HG03521 (cell line): Measurements from ENCODE around the gene NOP10.

Experiments used
- ATAC-seq: cut with Tn5 transposase; IDR thresholded peaks from one replicate; pipeline ENCODE4 v1.9.1; 2021; ENCODE audit warnings: mild to moderate bottlenecking, moderate library complexity; ENCODE audit not compliant: unreplicated experiment

Gene NOP10

DNA sequence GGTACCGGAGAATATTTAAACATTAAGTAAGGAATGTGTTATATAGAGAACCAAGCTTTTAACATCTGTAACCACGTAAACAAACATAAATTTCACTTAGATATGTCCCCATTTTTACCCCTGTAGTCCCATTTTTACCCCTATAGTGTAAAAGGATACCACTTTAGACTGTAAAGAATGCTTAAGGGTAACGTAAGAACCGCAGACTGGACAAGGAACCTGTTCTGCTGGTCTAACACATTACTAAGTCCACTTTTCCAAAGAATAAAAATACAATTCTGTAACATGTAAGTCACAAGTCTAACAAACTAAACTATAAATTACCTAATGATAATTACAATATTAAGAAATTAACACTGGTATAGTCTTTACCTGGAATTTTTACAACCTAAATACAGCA, 8.3 kb downstream of the NOP10 start:
- ATAC-seq: no peak

DNA sequence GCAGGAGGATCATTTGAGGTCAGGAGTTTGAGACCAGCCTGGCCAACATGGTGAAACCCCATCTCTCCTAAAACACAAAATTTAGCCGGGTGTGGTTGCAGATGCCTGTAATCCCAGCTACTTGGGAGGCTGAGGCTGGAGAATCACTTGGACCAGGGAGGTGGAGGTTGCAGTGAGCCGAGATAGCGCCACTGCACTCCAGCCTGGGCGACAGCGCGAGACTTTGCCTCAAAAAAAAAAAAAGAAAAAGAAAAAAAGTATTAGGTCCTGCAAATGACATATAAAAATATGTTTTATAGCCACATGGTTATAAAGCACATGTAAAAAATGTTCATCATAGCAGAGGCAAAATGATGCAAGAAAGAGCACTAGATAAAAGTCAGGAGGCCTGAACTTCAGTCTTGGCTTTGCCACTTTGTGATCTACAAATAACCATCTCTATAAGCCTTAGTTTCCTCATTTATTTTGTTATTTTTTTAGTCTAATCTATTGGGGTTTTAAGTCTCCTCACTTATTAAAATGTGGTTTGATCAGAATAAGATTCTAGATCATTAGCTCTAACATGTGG, 10.3 kb downstream of the NOP10 start:
- no peak for ATAC-seq

DNA sequence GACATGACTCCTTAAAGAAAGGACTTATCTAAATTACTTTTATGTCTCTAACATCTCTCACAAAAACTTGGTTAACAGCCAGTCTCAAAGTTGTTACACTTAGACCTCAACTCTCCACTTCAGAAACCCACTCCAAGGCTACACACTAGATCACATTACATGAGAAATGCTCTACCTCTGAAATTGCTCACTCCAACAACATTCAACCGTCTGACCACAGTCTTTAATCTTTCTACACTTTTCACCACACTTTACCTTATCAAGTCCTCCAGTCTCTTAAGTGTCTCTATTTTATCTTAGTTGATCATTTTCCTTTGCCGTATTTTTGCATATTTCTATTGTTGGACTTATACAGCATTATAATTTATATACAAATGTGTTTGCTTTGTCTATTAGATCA, 11.1 kb downstream of the NOP10 start:
- no peak for ATAC-seq

DNA sequence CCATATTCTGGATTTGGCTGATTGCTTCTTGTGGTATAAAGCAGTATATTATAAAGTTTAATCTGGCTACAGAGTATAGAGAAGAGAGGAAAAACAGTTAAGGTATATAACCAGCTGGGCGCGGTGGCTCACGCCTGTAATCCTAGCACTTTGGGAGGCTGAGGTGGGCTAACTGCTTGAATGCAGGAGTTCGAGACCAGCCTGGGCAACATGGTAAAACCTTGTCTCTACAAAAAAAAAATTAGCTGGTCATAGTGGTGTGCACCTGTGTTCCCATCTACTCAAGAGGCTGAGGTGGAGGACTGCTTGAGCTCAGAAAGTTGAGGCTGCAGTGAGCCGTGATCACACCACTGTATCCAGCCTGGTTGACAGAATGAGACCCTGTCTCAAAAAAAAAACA, 12.7 kb downstream of the NOP10 start:
- no peak for ATAC-seq

DNA sequence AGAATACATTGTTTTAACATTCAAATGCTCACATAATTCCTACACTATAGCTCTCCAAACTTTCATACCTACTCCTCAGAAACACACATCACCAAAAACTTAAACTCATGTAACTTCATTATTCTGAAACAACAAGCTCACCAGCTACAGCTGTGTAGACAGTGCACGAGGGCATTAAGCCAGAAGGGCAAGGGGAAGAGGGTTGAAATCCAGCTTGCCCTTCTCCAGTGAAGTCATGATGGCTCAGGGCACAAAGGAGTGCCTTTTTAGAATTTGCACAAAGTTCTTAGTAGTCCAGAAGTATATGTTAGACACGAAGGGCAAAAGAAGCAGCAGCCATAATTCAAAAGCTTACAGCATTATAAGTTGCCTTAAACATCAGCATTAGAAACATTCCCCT, 13.9 kb downstream of the NOP10 start:
- no peak for ATAC-seq

DNA sequence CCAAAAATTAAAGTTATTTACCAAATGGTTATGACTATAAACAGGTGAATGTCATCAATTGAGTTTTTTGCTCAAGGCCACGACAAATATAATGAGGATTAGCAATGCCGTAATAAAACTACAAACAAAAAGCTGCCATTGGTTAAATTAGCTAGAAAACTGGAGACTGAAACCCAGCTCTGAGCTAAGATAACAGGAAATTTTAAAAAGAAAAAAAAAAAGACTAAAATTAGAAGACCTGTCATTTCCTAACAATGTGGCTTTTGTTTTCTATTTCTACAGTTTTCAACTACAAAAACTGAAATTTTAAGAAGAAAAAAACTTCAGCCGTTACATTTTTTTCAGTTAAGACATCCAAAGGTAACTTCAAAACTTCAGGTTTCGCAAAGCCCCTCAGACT, 15.0 kb downstream of the NOP10 start:
- no peak for ATAC-seq

DNA sequence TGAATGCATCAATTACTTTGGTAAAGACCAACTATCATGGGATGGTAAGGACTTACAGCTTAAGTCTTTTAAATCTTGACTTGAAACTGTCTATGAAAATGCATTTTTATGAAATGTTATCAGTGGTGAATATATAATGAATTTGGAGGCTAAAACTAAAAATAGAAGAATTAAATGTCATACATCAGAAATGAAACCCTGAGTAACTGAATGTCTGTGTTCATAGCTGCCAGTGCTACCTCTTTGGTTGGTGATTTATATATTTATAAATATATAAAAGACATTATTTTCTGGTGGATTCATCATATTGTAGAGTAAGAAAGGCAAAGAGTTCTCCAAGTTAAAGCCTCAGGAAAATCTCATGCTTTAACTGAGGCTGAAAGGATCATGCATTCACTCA, 17.6 kb downstream of the NOP10 start:
- ATAC-seq: no peak

DNA sequence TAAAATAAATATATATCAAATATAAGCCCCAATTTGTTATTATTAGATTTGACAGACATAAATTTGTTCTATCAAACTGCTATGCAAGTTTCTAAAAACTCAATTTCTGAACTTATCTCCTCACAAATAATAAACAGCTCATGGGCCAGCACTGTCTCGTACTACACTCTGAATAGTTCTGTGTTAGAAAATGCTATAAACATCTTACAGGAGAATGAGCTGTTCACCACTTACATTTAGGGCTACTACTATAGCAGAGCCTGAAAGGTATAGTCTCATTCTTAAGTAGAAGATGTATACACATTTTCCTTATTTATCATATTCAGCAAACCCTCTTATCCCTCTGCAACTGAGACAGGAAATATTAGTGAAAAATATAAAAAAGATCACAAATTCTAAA, 18.0 kb downstream of the NOP10 start:
- no peak for ATAC-seq

DNA sequence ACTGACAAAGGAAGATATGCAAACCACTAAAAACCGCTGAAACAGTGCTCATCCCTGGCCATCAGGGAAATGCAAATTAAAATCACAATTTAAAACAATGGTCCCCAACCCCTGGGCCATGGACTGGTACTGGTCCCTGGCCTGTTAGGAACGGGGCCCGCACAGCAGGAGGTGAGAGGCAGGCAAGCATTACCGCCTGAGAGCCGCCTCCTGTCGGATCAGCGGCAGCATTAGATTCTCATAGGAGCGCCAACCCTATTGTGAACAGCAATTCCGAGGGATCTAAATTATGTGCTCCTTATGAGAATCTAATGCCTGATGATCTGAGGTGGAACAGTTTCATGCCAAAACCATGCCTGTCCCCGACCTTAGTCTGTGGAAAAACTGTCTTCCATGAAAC, 19.7 kb downstream of the NOP10 start:
- no peak for ATAC-seq

DNA sequence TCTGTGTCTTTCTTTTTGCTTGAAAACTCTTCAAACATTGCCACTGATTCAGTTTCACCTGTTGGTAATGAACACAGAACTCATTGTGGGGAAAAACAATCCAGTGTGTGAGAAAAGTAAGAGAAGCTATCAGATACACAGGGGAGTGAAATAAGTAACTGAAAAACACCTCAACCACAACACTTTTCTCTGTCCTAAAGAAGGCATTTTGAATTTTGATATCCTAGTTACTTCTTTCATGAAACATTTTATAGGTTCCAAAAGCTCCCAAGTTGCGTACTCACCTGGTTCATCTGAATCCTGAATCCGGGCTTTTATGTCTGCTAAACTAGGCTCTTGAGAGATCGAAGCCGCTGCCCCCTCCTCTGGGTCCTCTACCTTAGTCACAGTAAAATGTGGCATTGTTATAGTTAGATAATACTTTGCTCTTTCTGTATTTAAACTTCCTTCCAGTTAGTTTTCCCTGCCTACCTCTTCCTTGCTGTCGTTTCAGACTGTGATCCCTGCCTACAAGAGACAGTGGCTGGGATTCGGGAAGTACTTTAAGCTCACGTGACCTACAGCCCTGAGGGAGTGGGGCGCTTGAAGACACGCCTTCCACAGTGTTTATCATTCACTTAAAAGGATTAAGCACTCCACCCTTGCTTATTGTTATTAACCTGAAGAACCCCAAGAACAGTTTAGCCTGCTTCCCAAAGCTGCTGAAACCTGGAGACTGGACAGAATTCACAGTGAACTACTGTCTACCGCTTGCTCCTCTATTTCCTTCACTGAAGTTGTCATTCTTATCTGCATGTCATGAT, 24.5 kb downstream of the NOP10 start:
- peak; percentile 58 for ATAC-seq

DNA sequence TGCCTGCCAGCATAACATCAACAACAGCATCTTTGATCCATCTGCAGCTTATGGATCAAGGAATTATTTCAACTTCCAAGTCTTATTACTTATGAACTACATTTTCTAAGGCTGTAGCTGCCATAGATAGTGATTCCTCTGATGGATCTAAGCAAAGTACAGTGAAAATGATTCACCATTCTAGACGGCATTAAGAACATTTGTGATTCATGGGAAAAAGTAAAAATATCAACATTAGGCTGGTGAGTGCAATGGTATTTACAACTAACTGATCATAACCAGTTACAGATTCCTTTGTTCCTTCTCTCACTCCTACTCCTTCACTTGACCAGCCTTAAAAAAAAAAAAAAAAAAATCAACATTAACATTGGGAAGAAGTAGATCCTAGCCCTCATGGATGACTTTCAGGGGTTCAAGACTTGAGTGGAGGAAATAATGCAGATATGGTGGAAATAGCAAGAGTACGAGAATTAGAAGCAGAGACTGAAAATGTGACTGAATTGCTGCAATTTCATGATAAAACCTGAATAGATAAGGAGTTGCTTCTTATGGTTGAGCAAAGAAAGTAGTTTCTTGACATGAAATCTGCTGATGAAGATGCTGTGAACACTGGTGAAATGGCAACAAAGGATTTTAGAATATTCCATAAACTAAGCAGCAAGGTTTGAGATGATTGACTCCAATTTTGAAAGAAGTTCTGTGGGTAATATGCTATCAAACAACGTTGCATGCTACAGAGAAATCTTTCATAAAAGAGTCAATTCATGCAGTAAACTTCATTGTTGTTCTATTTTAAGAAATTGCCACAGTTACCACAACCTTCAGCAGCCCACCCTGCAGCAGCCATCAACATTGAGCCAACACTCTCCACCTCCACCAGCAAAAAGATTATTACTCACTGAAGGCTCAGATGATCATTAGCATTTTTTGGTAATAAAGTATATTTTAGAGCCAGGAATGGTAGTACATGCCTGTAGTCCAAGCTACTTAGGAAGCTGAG, 28.1 kb downstream of the NOP10 start:
- ATAC-seq: no peak

DNA sequence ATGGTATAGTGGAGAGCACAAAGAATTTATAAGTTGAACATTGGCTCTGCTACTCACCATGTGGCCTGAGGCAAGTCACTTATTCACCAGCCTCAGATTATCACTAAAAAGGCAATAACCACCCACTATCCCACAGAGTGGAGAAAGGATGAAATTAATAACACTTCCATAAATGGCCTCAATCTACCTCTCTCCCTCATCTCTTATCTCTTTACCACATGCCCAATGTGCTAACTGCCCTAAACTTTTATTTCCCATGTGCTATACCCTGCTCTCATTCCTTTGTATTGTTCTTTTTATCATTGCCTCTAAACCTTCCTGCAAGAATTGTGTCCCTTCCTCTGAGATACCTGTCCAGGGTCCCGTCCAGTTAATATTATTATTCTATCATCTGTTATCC, 31.4 kb downstream of the NOP10 start:
- ATAC-seq: no peak

DNA sequence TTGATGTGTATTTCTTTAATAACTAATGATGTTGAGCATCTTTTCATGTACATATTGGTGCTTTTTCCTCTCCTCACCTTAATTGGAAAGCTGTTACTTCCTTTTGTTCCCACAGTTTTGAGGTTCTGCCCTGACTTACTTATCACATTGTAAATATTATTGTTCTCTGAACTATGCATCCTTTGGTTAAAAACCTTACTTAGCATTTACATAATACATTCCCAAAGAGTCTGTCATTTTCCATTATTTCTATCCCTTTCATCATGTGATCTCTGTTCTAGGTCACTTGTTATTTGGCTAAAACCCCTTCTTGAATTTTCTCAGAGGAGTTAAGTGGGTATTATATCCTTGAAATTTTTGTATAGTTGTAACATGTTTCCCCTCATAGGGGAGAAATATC, 38.3 kb downstream of the NOP10 start:
- ATAC-seq: no peak

DNA sequence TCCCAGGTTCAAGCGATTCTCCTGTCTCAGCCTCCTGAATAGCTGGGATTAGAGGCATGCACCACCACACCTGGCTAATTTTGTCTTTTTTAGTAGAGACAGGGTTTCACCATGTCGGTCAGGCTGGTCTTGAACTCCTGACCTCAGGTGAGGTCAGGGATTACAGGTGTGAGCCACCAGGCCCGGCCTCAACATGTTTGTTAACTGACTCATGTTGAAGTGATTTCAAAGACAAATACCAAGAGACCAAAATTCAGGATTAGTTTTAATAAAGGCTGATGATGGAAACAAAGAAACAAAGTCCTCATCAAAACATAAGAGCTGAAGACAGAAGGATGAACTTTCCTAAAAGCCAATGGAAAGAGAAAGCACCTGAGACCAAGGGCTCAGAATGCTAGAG, 41.9 kb downstream of the NOP10 start:
- no peak for ATAC-seq

DNA sequence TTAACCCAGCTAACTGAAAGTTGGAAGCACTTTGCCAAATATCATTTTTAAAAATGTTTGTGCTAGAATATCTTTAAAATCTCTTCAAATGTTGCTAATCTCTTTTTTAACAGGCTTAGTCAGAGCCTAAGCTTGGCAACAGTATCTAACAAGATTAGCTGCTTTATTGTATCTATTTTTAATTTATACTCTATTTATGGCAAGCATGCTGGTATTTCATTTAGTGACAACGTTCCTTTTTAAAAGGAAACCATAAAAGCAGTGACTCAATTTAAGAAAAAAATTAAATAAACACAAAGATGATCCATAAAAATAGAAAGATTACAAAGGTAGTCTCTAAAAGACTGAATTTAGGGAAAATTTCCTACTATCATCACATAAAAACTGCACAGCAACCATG, 45.9 kb downstream of the NOP10 start:
- ATAC-seq: no peak

DNA sequence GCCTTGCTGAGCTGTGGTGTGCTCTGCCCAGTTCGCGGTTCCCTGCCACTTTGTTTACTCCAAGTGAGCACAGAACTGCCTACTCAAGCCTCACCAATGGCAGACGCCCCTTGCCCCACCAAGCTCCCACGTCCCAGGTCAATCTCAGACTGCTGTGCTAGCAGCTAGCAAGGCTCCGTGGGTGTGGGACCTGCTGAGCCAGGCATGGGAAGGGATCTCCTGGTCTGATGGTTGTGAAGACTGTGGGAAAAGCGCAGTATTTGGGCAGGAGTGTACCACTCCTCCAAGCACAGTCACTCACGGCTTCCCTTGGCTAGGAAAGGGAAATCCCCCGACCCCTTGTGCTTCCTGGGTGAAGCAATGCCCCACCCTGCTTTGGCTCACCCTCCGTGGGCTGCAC, 50.3 kb downstream of the NOP10 start:
- ATAC-seq: no peak
